Epithelial cell of prostate (primary cell): Measurements from ENCODE around the gene ATP1A4.

ENCODE experiments used
- DNase-seq: peaks from one replicate; pipeline ENCODE4 v3.0.0-alpha.2; 2011; ENCODE audit warnings: low read depth, low spot score
- H3K27ac ChIP-seq: fragments of 450-650 bp; 2 replicates; pipeline ENCODE4 v1.5.1; 2017; ENCODE audit warnings: mild to moderate bottlenecking

The ATP1A4 gene

DNA sequence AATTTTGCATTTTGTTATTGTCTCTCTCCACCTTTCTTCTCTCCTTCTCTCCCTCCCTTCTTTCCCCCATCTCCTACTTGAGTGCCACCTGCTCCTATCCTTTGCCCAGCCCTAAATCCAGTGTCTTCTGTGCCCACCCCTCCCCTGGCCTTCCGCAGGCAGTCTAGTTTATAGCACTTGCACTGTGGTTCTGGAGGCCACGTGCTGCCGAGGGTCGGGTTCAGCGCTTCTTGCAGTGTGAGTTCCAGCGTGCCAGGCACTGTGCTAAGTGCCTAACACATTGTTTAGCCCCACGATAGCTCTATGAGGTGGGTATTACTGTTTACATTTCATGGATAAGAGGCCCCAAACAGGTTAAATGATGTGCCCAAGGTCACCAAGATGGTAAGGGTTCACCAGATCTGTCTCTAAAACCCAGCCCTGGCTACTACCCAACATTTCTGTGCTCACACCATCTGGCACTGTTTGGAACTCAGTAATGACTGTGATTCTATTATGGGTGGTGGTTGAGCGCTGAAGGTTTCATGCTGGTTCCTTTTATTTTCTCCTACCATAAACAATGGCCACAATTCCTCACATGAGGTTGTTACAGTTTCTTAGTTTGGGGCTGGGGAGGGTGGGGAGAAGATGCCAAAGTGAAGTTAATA is 14.1 kb upstream of the ATP1A4 start:
- DNase-seq = no peak
- no peak overlapping the region for H3K27ac ChIP-seq

DNA sequence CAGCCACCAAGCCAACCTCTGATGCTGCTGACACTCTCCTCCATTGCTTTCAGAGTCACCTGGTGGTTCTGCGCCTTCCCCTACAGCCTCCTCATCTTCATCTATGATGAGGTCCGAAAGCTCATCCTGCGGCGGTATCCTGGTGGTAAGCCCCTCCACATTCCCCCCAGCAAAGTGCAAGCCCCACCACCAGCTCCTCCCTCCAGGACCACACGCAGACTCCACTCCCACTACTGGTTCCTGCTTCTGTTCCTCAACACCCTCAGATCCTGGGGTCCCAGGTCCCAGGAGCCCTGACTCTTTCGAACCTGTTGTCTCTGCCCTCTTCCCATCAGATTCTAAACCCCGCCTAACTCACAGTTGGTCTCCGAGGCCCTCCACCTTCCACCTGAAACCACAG is 11.6 kb upstream of the ATP1A4 start:
- no peak for DNase-seq
- no peak overlapping the region for H3K27ac ChIP-seq

DNA sequence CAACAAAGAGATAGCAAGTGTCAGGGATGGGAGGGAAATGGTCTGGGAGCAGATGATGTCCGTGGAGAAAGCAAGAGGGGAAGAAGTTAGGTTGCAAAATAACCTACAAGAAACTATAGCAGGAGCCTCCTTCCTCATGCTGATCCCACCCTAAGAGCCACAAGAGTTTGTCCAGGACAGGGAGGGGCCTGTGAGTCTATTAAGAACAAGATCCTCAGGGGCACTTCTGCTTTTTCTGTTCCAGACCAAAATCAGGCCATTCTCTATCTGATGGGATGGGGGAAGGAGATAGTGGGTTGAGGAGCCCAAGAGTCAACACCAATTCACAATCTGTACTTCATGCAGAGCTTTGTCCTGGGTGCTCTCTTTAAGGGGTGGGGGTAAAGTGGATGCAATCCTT is 7.7 kb upstream of the ATP1A4 start:
- H3K27ac ChIP-seq = no peak overlapping the region
- no peak for DNase-seq

DNA sequence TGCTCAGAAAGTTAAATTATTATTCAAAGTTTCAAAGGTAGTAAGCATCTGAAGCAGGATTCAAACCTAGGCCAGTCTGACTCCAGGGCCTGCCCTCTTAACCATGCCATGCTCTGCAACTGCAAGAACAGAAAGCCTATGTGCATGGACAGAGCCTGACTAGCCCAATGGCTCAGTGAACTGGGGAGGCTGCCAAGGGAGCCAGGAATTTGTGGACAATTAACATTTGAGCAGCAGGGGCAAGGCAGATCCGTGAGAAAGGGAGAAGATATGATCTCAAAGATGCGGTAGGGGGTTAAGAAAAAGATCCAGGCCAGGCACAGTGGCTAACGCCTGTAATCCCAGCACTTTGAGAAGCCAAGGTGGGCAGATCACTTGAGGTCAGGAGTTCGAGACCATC is 6.5 kb upstream of the ATP1A4 start:
- no peak overlapping the region for H3K27ac ChIP-seq
- DNase-seq = no peak

GRCh38 chr1:160146107-160146506 is 5.3 kb upstream of the ATP1A4 start:
- DNase-seq = no peak

GRCh38 chr1:160148121-160148520 is 3.3 kb upstream of the ATP1A4 start:
- H3K27ac ChIP-seq = no peak overlapping the region
- no peak for DNase-seq

More at GRCh38 chr1:160146107-160146506, 5.3 kb upstream of the ATP1A4 start:
- H3K27ac ChIP-seq = no peak overlapping the region

DNA sequence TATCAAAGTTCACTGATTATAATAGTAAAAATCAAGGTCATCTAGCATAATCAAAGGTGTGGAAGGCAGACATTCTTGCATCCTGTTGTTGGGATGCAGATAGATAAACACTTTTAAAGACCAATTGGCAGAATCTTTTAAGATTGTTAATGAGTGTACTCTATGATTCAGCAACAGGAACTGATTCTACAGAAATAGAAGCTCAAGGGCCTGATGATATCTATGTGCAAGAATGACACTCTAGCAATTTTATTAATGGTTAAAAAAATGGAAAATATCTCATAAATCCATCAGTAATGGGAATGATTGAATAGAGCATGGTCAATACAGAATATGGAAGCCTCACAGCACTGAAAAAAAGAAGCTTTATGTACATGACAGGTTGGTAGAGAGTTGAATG is 2.2 kb upstream of the ATP1A4 start:
- peak overlapping the region; percentile 78 for H3K27ac ChIP-seq
- DNase-seq = no peak

DNA sequence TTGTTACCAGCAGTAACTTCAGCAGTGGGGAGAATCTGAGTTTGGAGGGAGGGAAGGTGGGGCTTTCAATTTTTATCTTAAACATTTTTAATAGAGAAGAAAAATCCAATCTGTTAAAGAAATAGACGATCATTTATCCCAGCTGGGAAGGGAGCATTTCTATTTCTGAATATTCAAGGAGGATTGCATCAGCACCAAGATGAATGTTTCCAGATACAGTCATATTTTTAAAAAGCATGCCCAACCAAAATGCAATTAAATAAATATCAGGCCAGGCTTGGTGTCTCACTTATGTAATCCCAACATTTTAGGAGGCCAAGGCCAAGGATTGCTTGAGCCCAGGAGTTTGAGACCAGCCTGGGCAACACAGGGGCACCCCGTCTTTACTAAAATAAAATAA is 1.7 kb upstream of the ATP1A4 start:
- peak overlapping the region; percentile 78 for H3K27ac ChIP-seq
- no peak for DNase-seq

DNA sequence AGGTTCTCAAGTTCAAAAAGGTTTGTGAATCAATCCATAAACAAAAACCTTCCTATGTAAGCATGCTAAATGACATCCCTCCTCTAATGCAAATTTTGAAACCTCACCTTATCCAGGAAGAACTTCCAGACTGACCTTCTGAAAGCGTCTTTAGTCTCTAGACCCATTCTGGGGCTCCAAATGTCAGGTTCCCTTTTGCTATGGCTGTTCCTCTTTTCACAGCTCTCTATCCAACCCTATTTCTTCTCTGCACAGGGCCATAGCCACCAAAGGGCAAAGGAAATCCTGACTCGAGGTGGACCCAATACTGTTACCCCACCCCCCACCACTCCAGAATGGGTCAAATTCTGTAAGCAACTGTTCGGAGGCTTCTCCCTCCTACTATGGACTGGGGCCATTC is 3.4 kb downstream of the ATP1A4 start:
- no peak for DNase-seq
- H3K27ac ChIP-seq = no peak overlapping the region

GRCh38 chr1:160156361-160156760 is 5.0 kb downstream of the ATP1A4 start:
- no peak for DNase-seq
- H3K27ac ChIP-seq = no peak overlapping the region

DNA sequence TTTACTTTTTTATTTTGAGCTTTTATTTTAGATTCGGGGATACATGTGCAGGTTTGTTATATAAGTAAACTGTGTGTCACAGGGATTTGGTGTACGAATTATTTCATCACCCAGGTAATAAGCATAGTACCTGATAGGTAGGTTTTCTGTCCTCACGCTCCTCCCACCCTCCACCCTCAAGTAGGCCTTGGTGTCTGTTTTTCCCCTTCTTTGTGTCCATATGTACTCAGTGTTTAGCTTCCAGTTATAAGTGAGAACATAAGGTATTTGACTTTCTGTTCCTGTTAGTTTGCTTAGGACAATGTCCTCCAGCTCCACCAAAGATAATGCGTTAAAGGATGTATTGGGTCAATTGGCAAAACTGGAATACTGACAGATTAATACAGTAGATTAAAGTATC is 5.8 kb downstream of the ATP1A4 start:
- H3K27ac ChIP-seq = no peak overlapping the region
- no peak for DNase-seq

DNA sequence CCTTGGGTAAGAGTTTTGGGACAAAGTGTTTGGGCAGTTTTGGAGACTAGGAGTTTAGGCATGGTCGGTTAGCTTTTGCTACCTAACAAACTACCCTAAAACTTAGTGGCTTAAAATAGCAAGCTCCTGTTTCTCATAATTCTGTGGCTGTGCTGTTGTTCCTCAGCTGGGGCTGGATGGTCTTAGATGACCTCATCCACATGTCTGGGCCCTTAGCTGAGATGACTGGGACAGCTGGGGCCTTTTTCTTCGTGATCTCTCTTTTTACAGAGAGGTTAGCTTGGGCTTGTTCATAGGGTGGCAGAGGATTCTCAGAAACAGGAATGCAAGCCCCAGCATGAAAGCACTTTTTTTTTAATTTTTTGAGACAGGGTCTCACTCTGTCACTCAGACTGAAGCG is 6.6 kb downstream of the ATP1A4 start:
- no peak for DNase-seq
- no peak overlapping the region for H3K27ac ChIP-seq

GRCh38 chr1:160158534-160158933 is 7.1 kb downstream of the ATP1A4 start:
- DNase-seq = no peak

DNA sequence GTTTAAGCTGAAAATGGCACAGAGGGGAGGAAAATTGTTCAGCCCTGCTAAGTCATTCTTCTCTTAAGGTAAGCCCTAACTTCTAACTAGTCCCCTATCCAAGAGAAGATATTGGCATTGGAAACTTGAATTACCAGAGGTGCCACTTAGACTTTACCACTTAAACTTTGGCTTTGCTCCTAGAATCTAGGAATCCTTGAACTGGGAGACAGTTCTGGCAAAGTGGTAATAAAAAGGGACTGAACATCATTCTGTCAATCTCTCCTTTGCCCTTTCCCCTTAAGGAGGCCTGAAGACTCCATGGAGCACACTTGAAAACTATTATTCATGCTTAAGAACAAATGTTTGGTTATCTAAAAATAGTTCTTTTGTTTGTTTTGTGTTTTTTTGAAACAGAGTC is 8.4 kb downstream of the ATP1A4 start:
- H3K27ac ChIP-seq = no peak overlapping the region
- no peak for DNase-seq

More at GRCh38 chr1:160158534-160158933, 7.1 kb downstream of the ATP1A4 start:
- H3K27ac ChIP-seq = no peak overlapping the region

DNA sequence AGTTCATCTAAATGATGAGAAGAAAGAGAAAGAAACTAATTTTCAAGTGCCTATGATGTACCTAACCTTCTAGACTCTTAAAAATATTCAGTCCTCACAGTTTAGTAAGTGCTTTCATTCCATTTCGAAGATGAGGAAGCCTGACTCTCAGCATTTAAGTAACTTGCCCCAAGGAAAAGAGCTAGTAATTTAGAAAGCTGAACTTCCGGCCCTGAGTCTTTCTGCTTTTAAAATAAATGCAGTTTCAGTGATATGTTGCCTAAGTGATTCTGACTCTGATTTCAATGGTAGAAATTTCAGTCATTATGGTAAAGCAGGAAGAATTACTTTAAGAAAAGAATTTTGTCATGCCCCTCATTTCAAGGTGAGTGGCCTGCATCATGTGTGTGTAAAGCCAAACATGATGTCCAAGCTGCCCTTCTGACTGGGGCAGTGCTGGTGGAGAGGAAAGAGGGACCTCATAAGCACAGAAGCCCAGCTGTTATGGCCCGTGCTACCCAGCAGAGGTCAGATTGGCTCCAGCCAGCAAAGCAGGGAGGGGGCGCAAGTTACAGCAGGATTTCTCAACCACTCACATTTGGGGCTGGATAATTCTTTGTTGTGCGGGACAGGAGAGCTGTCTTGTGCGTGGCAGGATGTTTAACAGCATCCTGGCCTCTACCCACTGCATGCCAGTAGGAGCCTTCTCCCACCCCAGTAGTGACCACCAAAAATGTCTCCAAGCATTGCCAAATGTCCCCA is 10.7 kb downstream of the ATP1A4 start:
- DNase-seq = no peak
- H3K27ac ChIP-seq = no peak overlapping the region

DNA sequence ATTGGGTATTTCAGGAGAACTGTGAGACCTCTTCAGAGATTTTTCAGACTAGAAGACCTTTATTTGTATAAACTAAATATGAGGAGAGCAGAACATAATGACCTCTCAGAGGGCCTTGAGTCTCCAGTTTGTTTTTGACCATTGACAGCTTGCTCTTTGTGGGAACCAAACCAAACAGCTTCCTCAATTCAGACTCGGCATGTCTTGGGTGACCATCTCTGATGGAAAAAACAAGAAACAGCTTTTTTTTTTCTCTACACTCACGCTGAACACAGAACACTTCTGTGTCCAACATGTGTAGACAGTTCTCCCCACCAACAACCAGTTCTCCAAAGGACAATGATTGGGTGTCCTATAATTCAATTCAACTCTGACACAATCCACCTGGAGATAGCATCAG is 11.5 kb downstream of the ATP1A4 start:
- H3K27ac ChIP-seq = no peak overlapping the region
- no peak for DNase-seq

GRCh38 chr1:160163615-160164014 is 12.2 kb downstream of the ATP1A4 start:
- DNase-seq = no peak
- no peak overlapping the region for H3K27ac ChIP-seq

DNA sequence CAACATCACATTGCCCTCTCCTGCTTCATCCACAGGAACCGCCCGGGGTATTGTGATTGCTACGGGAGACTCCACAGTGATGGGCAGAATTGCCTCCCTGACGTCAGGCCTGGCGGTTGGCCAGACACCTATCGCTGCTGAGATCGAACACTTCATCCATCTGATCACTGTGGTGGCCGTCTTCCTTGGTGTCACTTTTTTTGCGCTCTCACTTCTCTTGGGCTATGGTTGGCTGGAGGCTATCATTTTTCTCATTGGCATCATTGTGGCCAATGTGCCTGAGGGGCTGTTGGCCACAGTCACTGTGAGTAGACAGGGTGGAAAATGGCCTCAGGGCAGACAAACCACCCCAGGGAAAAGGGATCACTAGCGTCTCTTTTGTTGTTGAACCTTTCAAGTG is 12.7 kb downstream of the ATP1A4 start:
- no peak for DNase-seq
- no peak overlapping the region for H3K27ac ChIP-seq

DNA sequence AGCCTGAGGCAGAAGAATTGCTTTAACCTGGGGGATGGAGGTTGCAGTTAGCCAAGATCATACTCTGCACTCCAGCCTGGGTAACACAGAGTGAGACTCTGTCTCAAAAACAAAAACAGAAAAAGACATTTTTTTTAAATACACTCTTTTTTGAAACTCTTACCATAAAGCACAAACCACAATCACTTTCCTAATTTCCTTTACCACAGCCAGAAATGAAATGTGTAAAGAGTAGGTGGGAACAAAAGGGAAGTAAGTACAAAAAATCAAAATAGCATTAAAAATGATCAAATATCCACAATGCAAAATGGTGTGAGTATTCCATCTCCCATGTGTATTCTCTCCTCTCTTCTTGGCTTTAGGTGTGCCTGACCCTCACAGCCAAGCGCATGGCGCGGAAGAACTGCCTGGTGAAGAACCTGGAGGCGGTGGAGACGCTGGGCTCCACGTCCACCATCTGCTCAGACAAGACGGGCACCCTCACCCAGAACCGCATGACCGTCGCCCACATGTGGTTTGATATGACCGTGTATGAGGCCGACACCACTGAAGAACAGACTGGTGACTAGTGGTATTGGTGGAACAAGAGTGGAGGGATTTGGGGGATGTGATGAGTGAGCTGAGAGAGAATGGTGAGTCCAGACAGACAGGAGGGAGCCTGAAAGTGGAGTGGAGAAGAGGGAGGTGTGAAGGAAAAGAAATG is 14.9 kb downstream of the ATP1A4 start:
- no peak for DNase-seq
- H3K27ac ChIP-seq = no peak overlapping the region

DNA sequence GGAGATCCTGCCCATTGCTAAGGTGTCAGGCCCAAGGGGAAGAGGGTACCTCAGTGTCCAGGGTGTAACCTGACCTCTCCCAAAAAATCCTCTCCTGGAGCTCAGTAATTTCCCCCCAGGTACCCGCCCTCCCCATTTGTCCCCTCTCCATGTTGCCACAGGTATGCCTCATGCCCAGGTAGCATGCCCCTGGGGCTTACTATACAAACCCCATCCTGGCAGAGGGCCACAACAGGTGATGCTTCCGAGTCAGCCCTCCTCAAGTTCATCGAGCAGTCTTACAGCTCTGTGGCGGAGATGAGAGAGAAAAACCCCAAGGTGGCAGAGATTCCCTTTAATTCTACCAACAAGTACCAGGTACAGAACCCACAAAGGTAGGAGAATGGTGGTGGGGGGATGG is 15.7 kb downstream of the ATP1A4 start:
- no peak for DNase-seq
- no peak overlapping the region for H3K27ac ChIP-seq

DNA sequence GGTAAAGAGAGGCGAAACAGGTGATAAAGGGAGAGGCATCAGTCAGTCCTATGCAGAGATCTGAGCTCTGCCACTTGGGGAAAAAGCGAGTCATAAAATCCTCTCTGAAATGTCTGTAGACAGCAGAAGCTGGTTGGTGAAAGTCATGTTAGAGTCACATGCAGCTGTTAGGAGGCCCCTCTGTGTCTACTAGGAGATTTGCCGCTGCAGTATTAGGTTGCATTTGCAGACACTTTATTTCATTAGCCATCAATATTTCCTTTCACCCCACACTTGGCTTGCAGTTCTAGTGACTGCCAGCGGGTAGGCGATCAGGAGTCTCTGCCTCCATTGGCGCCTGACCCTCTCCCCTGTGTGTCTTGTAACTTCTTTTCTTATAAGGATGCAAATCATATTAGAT is 16.2 kb downstream of the ATP1A4 start:
- DNase-seq = no peak
- H3K27ac ChIP-seq = no peak overlapping the region
